ENCODE results near the gene DSTN.

The DSTN gene

DNA sequence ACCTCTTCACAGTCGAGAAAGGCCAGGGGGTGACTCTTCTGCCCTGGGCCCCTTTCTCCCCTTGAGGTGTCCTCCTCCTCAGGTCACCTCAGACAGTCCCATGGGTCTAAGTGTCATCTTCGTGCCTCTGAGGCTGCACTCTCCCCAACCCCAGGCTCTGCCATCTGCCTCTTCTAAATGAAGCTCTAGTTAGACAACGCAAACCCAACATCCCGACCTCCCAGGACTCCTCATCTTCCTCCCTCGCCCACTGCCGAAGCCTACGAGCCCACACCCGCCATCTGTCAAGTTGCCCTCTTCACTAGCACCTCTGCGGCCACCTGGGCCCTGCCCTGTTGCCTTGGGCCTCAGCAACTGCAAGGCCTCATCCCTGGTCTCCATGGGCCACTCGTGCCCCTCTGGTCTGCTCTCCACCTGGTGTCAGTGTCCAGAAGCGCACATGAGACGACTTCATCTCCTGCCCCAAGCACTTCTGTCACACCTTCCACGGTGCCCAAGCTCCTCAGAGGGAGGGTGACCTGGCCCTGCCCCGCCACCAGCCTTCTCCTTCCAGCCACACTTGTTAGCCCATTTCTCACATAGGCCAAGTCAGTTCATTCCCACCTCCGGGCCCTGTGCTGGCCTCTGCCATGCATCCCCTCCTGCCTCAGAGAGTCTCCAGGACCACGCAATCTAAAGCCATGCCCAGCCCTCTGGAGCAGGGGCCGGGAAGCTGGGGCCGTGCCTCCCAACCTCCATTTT, 58.4 kb downstream of the DSTN start:
- H3K79me2 ChIP-seq: peaks cover 19% of the 10 kb centered on the region
- no peaks in the 10 kb centered on the region for H3K36me3 ChIP-seq (ENCODE audit: control insufficient read depth, insufficient read depth, low read length)
- no peak overlapping the region for H3K4me3 ChIP-seq (ENCODE audit: low read depth, low read length)
- H2AFZ ChIP-seq: no peak overlapping the region
- H3K27ac ChIP-seq: no peak overlapping the region
- H3K9me3 ChIP-seq (ENCODE audit: control insufficient read depth, low read length): no peaks in the 10 kb centered on the region
- H3K27me3 ChIP-seq (ENCODE audit: control insufficient read depth, insufficient read depth, low read length): no peaks in the 10 kb centered on the region
- H3K4me1 ChIP-seq: no peaks in the 10 kb centered on the region
- no peak overlapping the region for H3K9ac ChIP-seq
- H3K4me2 ChIP-seq (ENCODE audit: low read length): no peak overlapping the region
- TF ChIP-seq, protein P1, sequence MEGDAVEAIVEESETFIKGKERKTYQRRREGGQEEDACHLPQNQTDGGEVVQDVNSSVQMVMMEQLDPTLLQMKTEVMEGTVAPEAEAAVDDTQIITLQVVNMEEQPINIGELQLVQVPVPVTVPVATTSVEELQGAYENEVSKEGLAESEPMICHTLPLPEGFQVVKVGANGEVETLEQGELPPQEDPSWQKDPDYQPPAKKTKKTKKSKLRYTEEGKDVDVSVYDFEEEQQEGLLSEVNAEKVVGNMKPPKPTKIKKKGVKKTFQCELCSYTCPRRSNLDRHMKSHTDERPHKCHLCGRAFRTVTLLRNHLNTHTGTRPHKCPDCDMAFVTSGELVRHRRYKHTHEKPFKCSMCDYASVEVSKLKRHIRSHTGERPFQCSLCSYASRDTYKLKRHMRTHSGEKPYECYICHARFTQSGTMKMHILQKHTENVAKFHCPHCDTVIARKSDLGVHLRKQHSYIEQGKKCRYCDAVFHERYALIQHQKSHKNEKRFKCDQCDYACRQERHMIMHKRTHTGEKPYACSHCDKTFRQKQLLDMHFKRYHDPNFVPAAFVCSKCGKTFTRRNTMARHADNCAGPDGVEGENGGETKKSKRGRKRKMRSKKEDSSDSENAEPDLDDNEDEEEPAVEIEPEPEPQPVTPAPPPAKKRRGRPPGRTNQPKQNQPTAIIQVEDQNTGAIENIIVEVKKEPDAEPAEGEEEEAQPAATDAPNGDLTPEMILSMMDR (IDR thresholded peaks at IDR 0.05): no peak

DNA sequence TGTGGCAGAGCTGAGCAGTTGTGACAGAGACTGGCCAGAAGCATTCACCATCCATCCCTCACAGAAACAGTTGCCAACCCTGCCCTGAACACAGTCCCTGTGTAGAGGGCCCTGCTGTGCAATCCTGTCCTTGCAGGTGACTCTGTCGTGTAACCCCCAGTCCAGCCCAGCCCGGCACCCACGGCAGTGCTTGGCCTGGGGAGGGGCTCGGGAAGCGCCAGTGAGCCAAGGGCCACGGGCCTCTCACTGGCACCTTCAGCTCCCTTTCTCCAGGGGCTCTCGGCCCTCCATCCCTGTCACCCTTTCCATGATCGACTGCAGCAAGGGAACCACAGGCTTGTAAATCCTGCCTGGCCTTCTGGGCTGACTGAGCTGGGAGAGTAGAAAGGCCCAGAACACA, 59.1 kb downstream of the DSTN start:
- no peak overlapping the region for H2AFZ ChIP-seq
- peaks cover 19% of the 10 kb centered on the region for H3K79me2 ChIP-seq
- H3K4me1 ChIP-seq: no peaks in the 10 kb centered on the region
- H3K27me3 ChIP-seq (ENCODE audit: control insufficient read depth, insufficient read depth, low read length): no peaks in the 10 kb centered on the region
- H3K9ac ChIP-seq: no peak overlapping the region
- H3K4me3 ChIP-seq (ENCODE audit: low read depth, low read length): no peak overlapping the region
- H3K36me3 ChIP-seq (ENCODE audit: control insufficient read depth, insufficient read depth, low read length): no peaks in the 10 kb centered on the region
- H3K4me2 ChIP-seq (ENCODE audit: low read length): no peak overlapping the region
- TF ChIP-seq, protein P1 (IDR thresholded peaks at IDR 0.05): no peak
- no peak overlapping the region for H3K27ac ChIP-seq
- H3K9me3 ChIP-seq (ENCODE audit: control insufficient read depth, low read length): no peaks in the 10 kb centered on the region

DNA sequence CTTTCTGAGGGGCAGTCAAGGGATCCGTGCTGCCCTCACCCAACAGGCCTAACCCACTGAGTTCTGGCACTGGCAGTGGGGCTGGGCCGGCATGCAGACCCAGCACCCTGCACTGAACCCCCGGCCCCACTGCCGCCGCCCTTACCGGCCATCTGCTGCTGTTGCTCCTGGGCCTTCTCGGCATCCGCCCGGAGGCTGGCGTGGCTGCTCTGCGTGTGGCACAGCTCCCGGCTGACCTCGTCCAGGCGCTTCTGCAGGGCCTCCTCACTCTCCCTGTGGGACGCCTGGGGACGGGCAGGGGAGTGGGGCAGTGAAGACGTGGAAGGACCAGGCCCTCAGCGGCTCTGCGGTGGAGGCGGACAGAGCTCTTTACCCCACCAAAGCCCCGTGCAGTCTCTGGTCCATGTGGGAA, 59.8 kb downstream of the DSTN start:
- no peak overlapping the region for H3K4me3 ChIP-seq (ENCODE audit: low read depth, low read length)
- no peak overlapping the region for H3K9ac ChIP-seq
- no peaks in the 10 kb centered on the region for H3K36me3 ChIP-seq (ENCODE audit: control insufficient read depth, insufficient read depth, low read length)
- no peaks in the 10 kb centered on the region for H3K9me3 ChIP-seq (ENCODE audit: control insufficient read depth, low read length)
- H3K4me1 ChIP-seq: no peaks in the 10 kb centered on the region
- H3K79me2 ChIP-seq: peaks cover 19% of the 10 kb centered on the region
- TF ChIP-seq, protein P1 (IDR thresholded peaks at IDR 0.05): no peak
- no peaks in the 10 kb centered on the region for H3K27me3 ChIP-seq (ENCODE audit: control insufficient read depth, insufficient read depth, low read length)
- H2AFZ ChIP-seq: no peak overlapping the region
- H3K27ac ChIP-seq: no peak overlapping the region
- no peak overlapping the region for H3K4me2 ChIP-seq (ENCODE audit: low read length)

GRCh38 chr20:17630151-17630805, 60.4 kb downstream of the DSTN start:
- Histone ChIP-seq H3K9me3 (ENCODE audit: control insufficient read depth, low read length) (no peaks in the 10 kb centered on the region), H3K27ac (no peak overlapping the region), H3K36me3 (ENCODE audit: control insufficient read depth, insufficient read depth, low read length) (no peaks in the 10 kb centered on the region), H3K27me3 (ENCODE audit: control insufficient read depth, insufficient read depth, low read length) (no peaks in the 10 kb centered on the region), H3K9ac (no peak overlapping the region), H3K79me2 (peaks cover 21% of the 10 kb centered on the region), H3K4me2 (ENCODE audit: low read length) (no peak overlapping the region), H3K4me3 (ENCODE audit: low read depth, low read length) (no peak overlapping the region), H3K4me1 (no peaks in the 10 kb centered on the region), H2AFZ (no peak overlapping the region)
- TF ChIP-seq, protein P1 (IDR thresholded peaks at IDR 0.05): no peak
